Activated naive CD4-positive, alpha-beta T cell treated with anti-CD3 and anti-CD28 coated beads, Interleukin-2, amount 50 U/mL, for 24 hours (primary cell): ENCODE measurements around the gene ATP1A4.

ENCODE experiments used
- H3K27ac Mint-ChIP-seq: one replicate; pipeline ENCODE4 v1.8.0; 2021; ENCODE audit warnings: mild to moderate bottlenecking, mixed read lengths
- H3K27me3 Mint-ChIP-seq: one replicate; pipeline ENCODE4 v1.8.0; 2021; ENCODE audit warnings: mixed read lengths
- H3K36me3 Mint-ChIP-seq: one replicate; pipeline ENCODE4 v1.8.0; 2021; ENCODE audit warnings: mixed read lengths
- H3K4me1 Mint-ChIP-seq: one replicate; pipeline ENCODE4 v1.8.0; 2021; ENCODE audit warnings: mixed read lengths
- H3K4me3 Mint-ChIP-seq: one replicate; pipeline ENCODE4 v1.8.0; 2021; ENCODE audit warnings: mild to moderate bottlenecking, mixed read lengths
- H3K9me3 Mint-ChIP-seq: one replicate; pipeline ENCODE4 v1.8.0; 2021; ENCODE audit warnings: mixed read lengths

ATP1A4 gene

GRCh38 chr1:160154790-160155189, 3.4 kb downstream of the ATP1A4 start:
- no peaks in the 10 kb centered on the region for H3K4me1 Mint-ChIP-seq
- H3K4me3 Mint-ChIP-seq = no peak overlapping the region
- no peaks in the 10 kb centered on the region for H3K36me3 Mint-ChIP-seq
- peaks cover 2% of the 10 kb centered on the region for H3K27me3 Mint-ChIP-seq
- H3K9me3 Mint-ChIP-seq = no peaks in the 10 kb centered on the region
- no peak overlapping the region for H3K27ac Mint-ChIP-seq

DNA sequence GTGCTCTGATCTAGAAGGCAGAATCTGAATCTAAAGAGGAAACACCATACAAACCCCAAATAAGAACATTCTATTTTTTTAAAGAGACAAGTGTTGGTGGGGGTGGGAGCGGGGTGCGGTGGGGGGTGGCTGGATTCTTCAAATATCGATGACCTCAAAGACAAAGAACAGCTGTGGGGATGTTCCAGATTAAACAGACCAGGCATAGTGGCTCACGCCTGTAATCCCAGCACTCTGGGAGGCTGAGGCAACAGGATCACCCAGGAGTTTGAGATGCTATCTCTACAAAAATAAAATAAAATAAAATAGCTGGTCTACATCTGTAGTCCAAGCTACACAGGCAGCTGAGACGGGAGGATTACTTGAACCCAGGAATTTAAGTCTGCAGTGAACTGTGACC, 5.0 kb downstream of the ATP1A4 start:
- H3K27ac Mint-ChIP-seq = no peak overlapping the region
- peaks cover 2% of the 10 kb centered on the region for H3K27me3 Mint-ChIP-seq
- no peaks in the 10 kb centered on the region for H3K9me3 Mint-ChIP-seq
- no peaks in the 10 kb centered on the region for H3K4me1 Mint-ChIP-seq
- no peak overlapping the region for H3K4me3 Mint-ChIP-seq
- no peaks in the 10 kb centered on the region for H3K36me3 Mint-ChIP-seq

- H3K27me3 Mint-ChIP-seq = peaks cover 2% of the 10 kb centered on the region
- H3K4me3 Mint-ChIP-seq = no peak overlapping the region
- H3K9me3 Mint-ChIP-seq = no peaks in the 10 kb centered on the region
- H3K4me1 Mint-ChIP-seq = no peaks in the 10 kb centered on the region
- no peaks in the 10 kb centered on the region for H3K36me3 Mint-ChIP-seq
- H3K27ac Mint-ChIP-seq = no peak overlapping the region
Measured at GRCh38 chr1:160157174-160157573, 5.8 kb downstream of the ATP1A4 start.

DNA sequence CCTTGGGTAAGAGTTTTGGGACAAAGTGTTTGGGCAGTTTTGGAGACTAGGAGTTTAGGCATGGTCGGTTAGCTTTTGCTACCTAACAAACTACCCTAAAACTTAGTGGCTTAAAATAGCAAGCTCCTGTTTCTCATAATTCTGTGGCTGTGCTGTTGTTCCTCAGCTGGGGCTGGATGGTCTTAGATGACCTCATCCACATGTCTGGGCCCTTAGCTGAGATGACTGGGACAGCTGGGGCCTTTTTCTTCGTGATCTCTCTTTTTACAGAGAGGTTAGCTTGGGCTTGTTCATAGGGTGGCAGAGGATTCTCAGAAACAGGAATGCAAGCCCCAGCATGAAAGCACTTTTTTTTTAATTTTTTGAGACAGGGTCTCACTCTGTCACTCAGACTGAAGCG, 6.6 kb downstream of the ATP1A4 start:
- Mint-ChIP-seq H3K4me1 (no peaks in the 10 kb centered on the region), H3K36me3 (no peaks in the 10 kb centered on the region), H3K27me3 (peaks cover 2% of the 10 kb centered on the region), H3K4me3 (no peak overlapping the region), H3K9me3 (no peaks in the 10 kb centered on the region), H3K27ac (no peak overlapping the region)

GRCh38 chr1:160158534-160158933, 7.1 kb downstream of the ATP1A4 start:
- no peaks in the 10 kb centered on the region for H3K9me3 Mint-ChIP-seq
- H3K4me3 Mint-ChIP-seq = no peak overlapping the region
- no peak overlapping the region for H3K27ac Mint-ChIP-seq
- H3K36me3 Mint-ChIP-seq = no peaks in the 10 kb centered on the region
- peaks cover 2% of the 10 kb centered on the region for H3K27me3 Mint-ChIP-seq
- no peaks in the 10 kb centered on the region for H3K4me1 Mint-ChIP-seq

GRCh38 chr1:160159846-160160245, 8.4 kb downstream of the ATP1A4 start:
- H3K4me1 Mint-ChIP-seq = no peaks in the 10 kb centered on the region
- H3K27ac Mint-ChIP-seq = no peak overlapping the region
- no peaks in the 10 kb centered on the region for H3K9me3 Mint-ChIP-seq
- no peaks in the 10 kb centered on the region for H3K36me3 Mint-ChIP-seq
- H3K27me3 Mint-ChIP-seq = peaks cover 3% of the 10 kb centered on the region
- H3K4me3 Mint-ChIP-seq = no peak overlapping the region

GRCh38 chr1:160161965-160162705, 10.7 kb downstream of the ATP1A4 start:
- no peaks in the 10 kb centered on the region for H3K4me1 Mint-ChIP-seq

GRCh38 chr1:160162931-160163330, 11.5 kb downstream of the ATP1A4 start:
- Mint-ChIP-seq H3K4me1 (no peaks in the 10 kb centered on the region), H3K27ac (no peak overlapping the region)

More at GRCh38 chr1:160161965-160162705, 10.7 kb downstream of the ATP1A4 start:
- H3K27ac Mint-ChIP-seq = no peak overlapping the region
- H3K27me3 Mint-ChIP-seq = peaks cover 3% of the 10 kb centered on the region
- H3K4me3 Mint-ChIP-seq = no peak overlapping the region
- H3K36me3 Mint-ChIP-seq = no peaks in the 10 kb centered on the region
- H3K9me3 Mint-ChIP-seq = no peaks in the 10 kb centered on the region

GRCh38 chr1:160163615-160164014, 12.2 kb downstream of the ATP1A4 start:
- no peaks in the 10 kb centered on the region for H3K9me3 Mint-ChIP-seq
- no peaks in the 10 kb centered on the region for H3K4me1 Mint-ChIP-seq
- H3K27me3 Mint-ChIP-seq = peaks cover 3% of the 10 kb centered on the region

More at GRCh38 chr1:160162931-160163330, 11.5 kb downstream of the ATP1A4 start:
- no peaks in the 10 kb centered on the region for H3K9me3 Mint-ChIP-seq
- H3K4me3 Mint-ChIP-seq = no peak overlapping the region
- peaks cover 3% of the 10 kb centered on the region for H3K27me3 Mint-ChIP-seq
- H3K36me3 Mint-ChIP-seq = no peaks in the 10 kb centered on the region

DNA sequence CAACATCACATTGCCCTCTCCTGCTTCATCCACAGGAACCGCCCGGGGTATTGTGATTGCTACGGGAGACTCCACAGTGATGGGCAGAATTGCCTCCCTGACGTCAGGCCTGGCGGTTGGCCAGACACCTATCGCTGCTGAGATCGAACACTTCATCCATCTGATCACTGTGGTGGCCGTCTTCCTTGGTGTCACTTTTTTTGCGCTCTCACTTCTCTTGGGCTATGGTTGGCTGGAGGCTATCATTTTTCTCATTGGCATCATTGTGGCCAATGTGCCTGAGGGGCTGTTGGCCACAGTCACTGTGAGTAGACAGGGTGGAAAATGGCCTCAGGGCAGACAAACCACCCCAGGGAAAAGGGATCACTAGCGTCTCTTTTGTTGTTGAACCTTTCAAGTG, 12.7 kb downstream of the ATP1A4 start:
- no peak overlapping the region for H3K4me3 Mint-ChIP-seq

More at GRCh38 chr1:160163615-160164014, 12.2 kb downstream of the ATP1A4 start:
- H3K27ac Mint-ChIP-seq = no peak overlapping the region
- H3K36me3 Mint-ChIP-seq = no peaks in the 10 kb centered on the region
- no peak overlapping the region for H3K4me3 Mint-ChIP-seq

GRCh38 chr1:160166166-160166868, 14.9 kb downstream of the ATP1A4 start:
- H3K4me1 Mint-ChIP-seq = peaks cover 9% of the 10 kb centered on the region
- no peak overlapping the region for H3K4me3 Mint-ChIP-seq
- H3K27ac Mint-ChIP-seq = no peak overlapping the region

More for the DNA sequence above, 12.7 kb downstream of the ATP1A4 start:
- no peaks in the 10 kb centered on the region for H3K9me3 Mint-ChIP-seq
- peaks cover 3% of the 10 kb centered on the region for H3K27me3 Mint-ChIP-seq
- no peaks in the 10 kb centered on the region for H3K36me3 Mint-ChIP-seq
- H3K4me1 Mint-ChIP-seq = peaks cover 2% of the 10 kb centered on the region
- no peak overlapping the region for H3K27ac Mint-ChIP-seq

DNA sequence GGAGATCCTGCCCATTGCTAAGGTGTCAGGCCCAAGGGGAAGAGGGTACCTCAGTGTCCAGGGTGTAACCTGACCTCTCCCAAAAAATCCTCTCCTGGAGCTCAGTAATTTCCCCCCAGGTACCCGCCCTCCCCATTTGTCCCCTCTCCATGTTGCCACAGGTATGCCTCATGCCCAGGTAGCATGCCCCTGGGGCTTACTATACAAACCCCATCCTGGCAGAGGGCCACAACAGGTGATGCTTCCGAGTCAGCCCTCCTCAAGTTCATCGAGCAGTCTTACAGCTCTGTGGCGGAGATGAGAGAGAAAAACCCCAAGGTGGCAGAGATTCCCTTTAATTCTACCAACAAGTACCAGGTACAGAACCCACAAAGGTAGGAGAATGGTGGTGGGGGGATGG, 15.7 kb downstream of the ATP1A4 start:
- Mint-ChIP-seq H3K4me3 (no peak overlapping the region), H3K4me1 (peaks cover 9% of the 10 kb centered on the region), H3K36me3 (no peaks in the 10 kb centered on the region), H3K27me3 (peaks cover 3% of the 10 kb centered on the region), H3K27ac (no peak overlapping the region), H3K9me3 (no peaks in the 10 kb centered on the region)

More at GRCh38 chr1:160166166-160166868, 14.9 kb downstream of the ATP1A4 start:
- Mint-ChIP-seq H3K9me3 (no peaks in the 10 kb centered on the region), H3K36me3 (no peaks in the 10 kb centered on the region), H3K27me3 (peaks cover 3% of the 10 kb centered on the region)

DNA sequence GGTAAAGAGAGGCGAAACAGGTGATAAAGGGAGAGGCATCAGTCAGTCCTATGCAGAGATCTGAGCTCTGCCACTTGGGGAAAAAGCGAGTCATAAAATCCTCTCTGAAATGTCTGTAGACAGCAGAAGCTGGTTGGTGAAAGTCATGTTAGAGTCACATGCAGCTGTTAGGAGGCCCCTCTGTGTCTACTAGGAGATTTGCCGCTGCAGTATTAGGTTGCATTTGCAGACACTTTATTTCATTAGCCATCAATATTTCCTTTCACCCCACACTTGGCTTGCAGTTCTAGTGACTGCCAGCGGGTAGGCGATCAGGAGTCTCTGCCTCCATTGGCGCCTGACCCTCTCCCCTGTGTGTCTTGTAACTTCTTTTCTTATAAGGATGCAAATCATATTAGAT, 16.2 kb downstream of the ATP1A4 start:
- H3K27ac Mint-ChIP-seq = no peak overlapping the region
- peaks cover 3% of the 10 kb centered on the region for H3K27me3 Mint-ChIP-seq

GRCh38 chr1:160168016-160168415, 16.6 kb downstream of the ATP1A4 start:
- Mint-ChIP-seq H3K4me1 (peaks cover 9% of the 10 kb centered on the region), H3K27ac (no peak overlapping the region), H3K9me3 (no peaks in the 10 kb centered on the region), H3K27me3 (peaks cover 3% of the 10 kb centered on the region), H3K36me3 (no peaks in the 10 kb centered on the region), H3K4me3 (no peak overlapping the region)

More for the DNA sequence above, 16.2 kb downstream of the ATP1A4 start:
- Mint-ChIP-seq H3K4me3 (no peak overlapping the region), H3K9me3 (no peaks in the 10 kb centered on the region), H3K4me1 (peaks cover 9% of the 10 kb centered on the region), H3K36me3 (no peaks in the 10 kb centered on the region)

DNA sequence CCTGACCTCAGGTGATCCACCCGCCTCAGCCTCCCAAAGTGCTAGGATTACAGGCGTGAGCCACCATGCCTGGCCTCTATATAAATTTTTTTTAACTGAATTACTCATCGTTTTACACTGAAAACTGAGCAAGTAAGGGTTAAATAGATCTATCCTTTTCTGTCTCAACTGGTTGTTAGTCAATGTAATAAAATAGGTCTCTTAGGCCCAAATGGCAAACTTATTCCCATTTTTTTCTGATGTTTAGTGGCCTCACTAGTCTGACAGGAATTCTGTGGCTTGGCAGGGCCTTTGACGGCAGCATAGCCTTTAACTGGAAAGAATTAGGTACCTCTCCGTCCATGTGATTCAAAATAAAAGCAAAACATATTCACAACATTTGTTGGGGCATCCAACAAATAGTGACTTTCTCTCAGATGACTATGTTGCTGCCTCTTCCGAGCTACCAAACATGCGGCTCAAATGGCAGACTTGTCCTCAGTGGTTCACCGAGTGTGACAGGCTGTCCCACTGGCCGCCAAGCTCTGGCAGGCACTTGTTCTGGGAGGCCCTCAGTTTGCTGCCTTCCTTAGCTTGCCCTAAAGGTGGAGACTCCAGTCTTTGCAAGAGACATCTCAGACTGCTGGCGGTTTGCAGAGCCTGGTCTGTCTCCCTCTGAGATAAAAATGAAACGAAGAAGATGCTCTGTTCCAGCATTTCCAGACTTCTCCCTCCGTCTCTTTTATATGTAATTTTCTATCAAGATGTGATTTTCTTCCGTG, 17.4 kb downstream of the ATP1A4 start:
- no peak overlapping the region for H3K27ac Mint-ChIP-seq
- H3K4me1 Mint-ChIP-seq = peaks cover 9% of the 10 kb centered on the region
- no peak overlapping the region for H3K4me3 Mint-ChIP-seq
- peaks cover 2% of the 10 kb centered on the region for H3K27me3 Mint-ChIP-seq
- H3K36me3 Mint-ChIP-seq = no peaks in the 10 kb centered on the region
- no peaks in the 10 kb centered on the region for H3K9me3 Mint-ChIP-seq
